Caco-2 (cell line): ENCODE results near the gene ATP8A1. TPM values are rescaled to one million over a fixed set of nuclear protein-coding genes. Genes with fewer than 3 reads are reported as not detected.

Experiments used
- BruUV-seq: library from RNA; stranded (reverse); fragments of 400-500 nt; replicated peaks from 2 replicates; lab custom pipeline; 2021; lab: Mats Ljungman, UMichigan
- CTCF ChIA-PET: fragments of 300-600 bp; sonication (Branson Sonifier 250); formaldehyde crosslinking; loops from one replicate; lab custom pipeline; 2022; ENCODE audit warnings: antibody characterized with exemption; lab: Charles Lee
- POLR2A ChIA-PET: fragments of 300-600 bp; sonication (Branson Sonifier 250); formaldehyde crosslinking; loops from one replicate; lab custom pipeline; 2022; ENCODE audit warnings: antibody characterized with exemption; lab: Charles Lee
- DNase-seq, 2 experiments: peaks; one replicate each; pipeline versions ENCODE4 v3.0.0 to v3.0.0-alpha.2; 2020 to 2022
- H3K27me3 ChIP-seq: replicated peaks from 2 replicates; pipeline ENCODE4 v1.6.0; 2011; ENCODE audit warnings: low read length; ENCODE audit not compliant: control insufficient read depth, insufficient read depth
- H3K36me3 ChIP-seq: 2 replicates; pipeline ENCODE4 v1.5.1; 2011; ENCODE audit warnings: low read length; ENCODE audit not compliant: control insufficient read depth, insufficient read depth
- H3K4me1 ChIP-seq: fragments of 250-450 bp; sonication (Bioruptor Pico); 2 replicates; pipeline ENCODE4 v1.5.1; 2020; ENCODE audit warnings: mild to moderate bottlenecking
- H3K4me3 ChIP-seq: 2 replicates; pipeline ENCODE4 v1.5.1; 2011; ENCODE audit warnings: low read depth, mild to moderate bottlenecking, control low read depth, low read length
- H3K9me3 ChIP-seq: fragments of 250-450 bp; sonication (Bioruptor Pico); 2 replicates; pipeline ENCODE4 v1.5.1; 2020; ENCODE audit warnings: mild to moderate bottlenecking, moderate library complexity
- H3K27ac Mint-ChIP-seq: one replicate; pipeline ENCODE4 v1.8.0; 2022; ENCODE audit warnings: mixed read lengths; ENCODE audit not compliant: unreplicated experiment
- H3K27me3 Mint-ChIP-seq: one replicate; pipeline ENCODE4 v1.8.0; 2022; ENCODE audit warnings: mixed read lengths; ENCODE audit not compliant: insufficient read depth, unreplicated experiment
- H3K36me3 Mint-ChIP-seq: one replicate; pipeline ENCODE4 v1.8.0; 2022; ENCODE audit warnings: mild to moderate bottlenecking, mixed read lengths; ENCODE audit not compliant: insufficient read depth, unreplicated experiment
- H3K4me1 Mint-ChIP-seq: one replicate; pipeline ENCODE4 v1.8.0; 2022; ENCODE audit warnings: low read depth, mixed read lengths; ENCODE audit not compliant: unreplicated experiment
- H3K4me3 Mint-ChIP-seq: one replicate; pipeline ENCODE4 v1.8.0; 2022; ENCODE audit warnings: mild to moderate bottlenecking, moderate library complexity, mixed read lengths; ENCODE audit not compliant: unreplicated experiment
- H3K9me3 Mint-ChIP-seq: one replicate; pipeline ENCODE4 v1.8.0; 2022; ENCODE audit warnings: mixed read lengths; ENCODE audit not compliant: unreplicated experiment
- intact Hi-C: fragments of 100-400 bp; cut with micrococcal nuclease; formaldehyde crosslinking; loops from one replicate; pipeline ENCODE4 v1.10.0; 2022; ENCODE audit not compliant: unreplicated experiment
- total RNA-seq: library from RNA; stranded (reverse); gene quantifications from 2 replicates; pipeline ENCODE4 v1.2.3, GENCODE V29; 2022
- TF ChIP-seq, protein P1 (sequence below), 2 experiments: fragments of 200-600 bp in 1 of 2; IDR thresholded peaks; 1 replicate in 1 of 2; 2 replicates in 1 of 2; pipeline versions ENCODE4 v1.5.1 to v1.8.0; 2011 to 2022; ENCODE audit warnings: antibody characterized with exemption in 1 of 2, control low read depth in 1 of 2, inconsistent platforms in 1 of 2, low read depth in 1 of 2, low read length in 1 of 2, mild to moderate bottlenecking in 1 of 2, moderate library complexity in 1 of 2; ENCODE audit not compliant: insufficient read depth in 1 of 2, severe bottlenecking in 1 of 2, unreplicated experiment in 1 of 2

Gene ATP8A1
- total RNA-seq, 1 experiment from 2014 or later = 9.3 TPM

DNA sequence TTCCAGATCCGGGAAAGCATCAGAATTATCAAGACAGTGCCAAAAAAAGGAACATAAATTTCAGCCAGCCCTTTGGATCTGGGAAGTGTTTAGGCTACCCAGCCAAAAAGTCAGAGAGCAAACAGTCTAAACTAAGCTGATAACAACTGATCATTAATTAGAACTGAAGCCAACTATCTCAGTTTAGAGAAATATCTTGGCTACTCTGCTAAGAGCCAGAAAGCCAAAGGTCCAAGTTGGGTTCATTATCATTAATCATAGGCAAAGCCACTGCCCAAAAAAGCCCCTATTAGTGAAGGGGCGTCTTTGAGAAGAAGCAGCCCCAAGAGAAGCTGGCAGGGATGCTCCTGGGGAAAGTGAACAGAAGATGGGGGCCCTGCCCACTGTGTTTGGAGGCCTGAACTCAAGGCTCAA is 296.6 kb downstream of the ATP8A1 start:
- Mint-ChIP-seq H3K27me3 (peaks cover 40% of the 10 kb centered on the region), H3K27ac (no peak overlapping the region), H3K9me3 (no peaks in the 10 kb centered on the region), H3K4me3 (no peak overlapping the region), H3K4me1 (no peaks in the 10 kb centered on the region), H3K36me3 (no peaks in the 10 kb centered on the region)
- no TSS peak for BruUV-seq
- DNase-seq = no peak
- ChIA-PET POLR2A (no interaction called here), CTCF (interaction anchor here (0.9 kb wide), 1 partner anchor 11 kb away, joined by 4 read pairs; no protein-coding TSS in a partner anchor)
- Histone ChIP-seq H3K36me3 (no peaks in the 10 kb centered on the region), H3K27me3 (no peaks in the 10 kb centered on the region; the same call in 1 of the 2 replicates), H3K9me3 (no peaks in the 10 kb centered on the region), H3K4me1 (no peaks in the 10 kb centered on the region), H3K4me3 (no peak overlapping the region)
- TF ChIP-seq, protein P1, sequence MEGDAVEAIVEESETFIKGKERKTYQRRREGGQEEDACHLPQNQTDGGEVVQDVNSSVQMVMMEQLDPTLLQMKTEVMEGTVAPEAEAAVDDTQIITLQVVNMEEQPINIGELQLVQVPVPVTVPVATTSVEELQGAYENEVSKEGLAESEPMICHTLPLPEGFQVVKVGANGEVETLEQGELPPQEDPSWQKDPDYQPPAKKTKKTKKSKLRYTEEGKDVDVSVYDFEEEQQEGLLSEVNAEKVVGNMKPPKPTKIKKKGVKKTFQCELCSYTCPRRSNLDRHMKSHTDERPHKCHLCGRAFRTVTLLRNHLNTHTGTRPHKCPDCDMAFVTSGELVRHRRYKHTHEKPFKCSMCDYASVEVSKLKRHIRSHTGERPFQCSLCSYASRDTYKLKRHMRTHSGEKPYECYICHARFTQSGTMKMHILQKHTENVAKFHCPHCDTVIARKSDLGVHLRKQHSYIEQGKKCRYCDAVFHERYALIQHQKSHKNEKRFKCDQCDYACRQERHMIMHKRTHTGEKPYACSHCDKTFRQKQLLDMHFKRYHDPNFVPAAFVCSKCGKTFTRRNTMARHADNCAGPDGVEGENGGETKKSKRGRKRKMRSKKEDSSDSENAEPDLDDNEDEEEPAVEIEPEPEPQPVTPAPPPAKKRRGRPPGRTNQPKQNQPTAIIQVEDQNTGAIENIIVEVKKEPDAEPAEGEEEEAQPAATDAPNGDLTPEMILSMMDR (IDR thresholded peaks at IDR 0.05; ENCODE audit: insufficient read depth in 1 of 2, low read depth in 1 of 2, low read length in 1 of 2, severe bottlenecking in 1 of 2, unreplicated experiment in 1 of 2) = no peak
- intact Hi-C loops = no loop called here

DNA sequence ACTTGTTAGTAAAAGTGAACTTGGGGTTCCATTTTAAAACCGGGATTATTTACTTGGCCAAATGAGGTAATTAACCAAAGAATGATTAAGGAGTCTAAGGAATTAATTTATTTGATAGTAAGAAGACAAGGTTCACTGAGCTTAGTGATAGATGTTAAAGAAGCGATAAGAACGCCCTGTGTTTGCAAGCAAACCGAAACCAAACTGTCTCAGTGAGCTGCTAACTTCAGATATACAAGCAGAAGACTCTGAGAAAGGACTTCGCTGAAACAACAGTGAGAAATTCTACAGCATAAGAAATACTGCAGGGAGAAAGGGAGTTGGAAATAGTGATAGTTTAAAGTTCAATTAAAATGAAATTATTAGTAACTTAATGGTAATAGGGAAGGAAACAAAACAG is 297.2 kb downstream of the ATP8A1 start:
- intact Hi-C loops = no loop called here
- H3K4me3 ChIP-seq = no peak overlapping the region
- CTCF ChIA-PET = interaction anchor here (0.9 kb wide), 1 partner anchor 12 kb away, joined by 4 read pairs; no protein-coding TSS in a partner anchor
- no peaks in the 10 kb centered on the region for H3K36me3 ChIP-seq
- BruUV-seq = no TSS peak
- H3K27me3 ChIP-seq = no peaks in the 10 kb centered on the region; the same call in 1 of the 2 replicates
- TF ChIP-seq, protein P1 (IDR thresholded peaks at IDR 0.05; ENCODE audit: insufficient read depth in 1 of 2, low read depth in 1 of 2, low read length in 1 of 2, severe bottlenecking in 1 of 2, unreplicated experiment in 1 of 2) = no peak
- H3K9me3 ChIP-seq = no peaks in the 10 kb centered on the region
- H3K36me3 Mint-ChIP-seq = no peaks in the 10 kb centered on the region
- no peak for DNase-seq
- H3K27me3 Mint-ChIP-seq = peaks cover 44% of the 10 kb centered on the region
- no peaks in the 10 kb centered on the region for H3K9me3 Mint-ChIP-seq
- no peaks in the 10 kb centered on the region for H3K4me1 ChIP-seq
- no peaks in the 10 kb centered on the region for H3K4me1 Mint-ChIP-seq
- no peak overlapping the region for H3K4me3 Mint-ChIP-seq
- POLR2A ChIA-PET = no interaction called here
- no peak overlapping the region for H3K27ac Mint-ChIP-seq

Other genes starting within 250 kb of the ATP8A1 start
- not detected in 2 replicates for gene GRXCR1, start 235.6 kb upstream of the ATP8A1 start, total RNA-seq